H1 (cell line): ENCODE results near the gene FLRT3. TPM values are rescaled to one million over a fixed set of nuclear protein-coding genes. Genes with fewer than 3 reads are reported as not detected.

ENCODE experiments used
- ATF3 ChIP-seq: IDR thresholded peaks from 2 replicates; pipeline ENCODE4 v1.6.1; 2011; ENCODE audit warnings: low read depth, mild to moderate bottlenecking, low read length; ENCODE audit not compliant: insufficient read depth
- CHD1 ChIP-seq: IDR thresholded peaks from 2 replicates; pipeline ENCODE4 v1.6.1; 2012; ENCODE audit warnings: low read depth, low read length, improper control_type of control experiment
- HDAC6 ChIP-seq: IDR thresholded peaks from one replicate; pipeline ENCODE4 v1.7.1; 2012; ENCODE audit warnings: low read depth, mild to moderate bottlenecking, inconsistent platforms, low read length, moderate library complexity
- JUN ChIP-seq: IDR thresholded peaks from 2 replicates; pipeline ENCODE4 v1.6.1; 2011; ENCODE audit warnings: low read depth, mild to moderate bottlenecking, improper control_type of control experiment, low read length
- RBBP5 ChIP-seq: IDR thresholded peaks from 2 replicates; pipeline ENCODE4 v1.7.1; 2012; ENCODE audit warnings: low read depth, mild to moderate bottlenecking, inconsistent platforms, low read length, moderate library complexity, borderline replicate concordance
- SIRT6 ChIP-seq: IDR thresholded peaks from one replicate; pipeline ENCODE4 v1.7.1; 2012; ENCODE audit warnings: low read length, inconsistent platforms
- SP1 ChIP-seq: IDR thresholded peaks from 2 replicates; pipeline ENCODE4 v1.6.1; 2011; ENCODE audit warnings: low read depth, low read length
- TAF7 ChIP-seq: optimal IDR thresholded peaks from 2 replicates; pipeline ENCODE3; 2011; ENCODE audit warnings: low read depth, mild to moderate bottlenecking, inconsistent platforms, low read length, moderate library complexity, borderline replicate concordance
- polyA plus RNA-seq, 7 experiments: library from polyadenylated mRNA; depleted of rRNA in 3 of 7; stranded (reverse) in 5 of 7; unstranded in 2 of 7; fragments of >200 nt in 5 of 7; fragments of 200-250 nt in 2 of 7; gene quantifications; 1 replicate in 5 of 7; 2 replicates in 1 of 7; 4 replicates in 1 of 7; pipeline versions ENCODE4 v1.2.1 to v1.2.3, GENCODE V29; 2011 to 2013; ENCODE audit warnings: missing spikeins in 2 of 7, mixed read lengths in 2 of 7
- total RNA-seq: library from RNA; stranded (reverse); fragmentation: NEBNext Ultra II Directional; extraction: Animal tissue kit (Norgen Biotek cat#: 25700); gene quantifications from 2 replicates; pipeline ENCODE4 v1.2.1, GENCODE V29; 2021

The FLRT3 gene
- total and polyA plus RNA-seq, 2 of the 8 experiments (the other 6 are each of a cell fraction or from before 2014, with no cell fraction given), result 0.35 to 0.41 TPM

DNA sequence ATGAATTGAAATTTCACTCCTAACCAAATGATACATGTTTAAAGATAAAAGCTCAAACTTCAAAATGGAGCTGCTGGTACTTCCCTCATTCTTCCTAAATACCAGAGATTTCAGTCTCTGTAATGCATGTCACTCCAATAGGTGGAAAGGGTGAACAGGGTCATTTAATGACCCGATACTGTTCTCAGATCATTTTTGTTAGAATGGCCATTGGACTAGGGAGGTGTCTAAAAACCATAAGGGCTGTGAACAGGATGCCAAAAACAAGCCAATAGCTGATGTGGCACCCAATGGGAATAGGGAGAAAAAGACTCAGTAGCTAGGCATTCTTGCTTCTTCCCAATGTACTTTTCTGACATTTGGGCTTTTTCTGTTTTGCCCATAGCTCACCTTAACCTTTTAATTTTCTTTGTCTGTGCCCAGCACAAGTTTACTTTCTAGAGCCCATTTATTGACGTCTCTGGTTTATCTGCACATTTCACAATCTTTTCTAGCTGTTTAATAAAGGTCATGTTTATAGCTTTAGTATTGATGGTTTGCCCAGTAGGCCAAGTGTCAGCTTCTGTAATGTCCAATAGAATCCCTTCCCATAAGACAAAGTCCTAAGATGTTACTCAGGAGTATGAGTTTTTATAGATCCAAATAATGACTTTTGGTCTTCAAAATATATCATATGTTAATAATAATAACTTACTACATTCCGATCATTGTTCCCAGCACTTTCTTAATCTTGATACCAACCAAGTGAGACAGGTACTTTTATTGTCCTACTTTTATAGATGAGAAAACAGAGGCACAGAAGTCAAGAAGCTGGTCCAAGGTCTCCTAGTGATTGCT is 24.3 kb upstream of the FLRT3 start (continued):
- TF ChIP-seq SP1 (no peak), HDAC6 (no peak), TAF7 (no peak), ATF3 (no peak), SIRT6 (no peak), JUN (no peak), RBBP5 (no peak), CHD1 (no peak)
